HG03039 (cell line): Measurements from ENCODE around the gene ENTPD1.
"Not testable (repeated sequence)": the region's sequence is repeated elsewhere in the genome, so short reads cannot be mapped to it uniquely, and the experiment has no call there.

Experiments used
- ATAC-seq: cut with Tn5 transposase; IDR thresholded peaks from one replicate; pipeline ENCODE4 v1.9.1; 2021; ENCODE audit warnings: mild to moderate bottlenecking, moderate library complexity; ENCODE audit not compliant: unreplicated experiment

The ENTPD1 gene

DNA sequence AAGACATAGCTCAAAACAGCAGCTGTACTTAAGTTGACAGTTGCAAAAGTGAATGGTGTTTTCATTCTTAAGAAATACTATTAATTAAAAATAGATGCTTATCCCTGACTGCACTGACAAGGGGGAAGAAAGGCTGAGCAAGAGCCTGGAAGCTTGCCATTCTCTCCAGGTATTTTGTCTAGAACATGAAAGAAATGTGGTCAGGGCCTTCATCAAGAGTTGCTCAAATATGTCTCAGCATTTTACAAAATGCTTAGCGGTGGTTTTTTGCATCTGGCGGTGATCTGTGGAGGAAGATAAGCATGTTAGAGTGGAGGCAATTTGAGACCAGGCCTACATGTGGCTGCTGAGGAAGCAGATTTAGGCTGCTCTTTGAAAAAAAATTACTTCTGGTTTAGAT lies 105.4 kb downstream of the ENTPD1 start:
- ATAC-seq: no peak

DNA sequence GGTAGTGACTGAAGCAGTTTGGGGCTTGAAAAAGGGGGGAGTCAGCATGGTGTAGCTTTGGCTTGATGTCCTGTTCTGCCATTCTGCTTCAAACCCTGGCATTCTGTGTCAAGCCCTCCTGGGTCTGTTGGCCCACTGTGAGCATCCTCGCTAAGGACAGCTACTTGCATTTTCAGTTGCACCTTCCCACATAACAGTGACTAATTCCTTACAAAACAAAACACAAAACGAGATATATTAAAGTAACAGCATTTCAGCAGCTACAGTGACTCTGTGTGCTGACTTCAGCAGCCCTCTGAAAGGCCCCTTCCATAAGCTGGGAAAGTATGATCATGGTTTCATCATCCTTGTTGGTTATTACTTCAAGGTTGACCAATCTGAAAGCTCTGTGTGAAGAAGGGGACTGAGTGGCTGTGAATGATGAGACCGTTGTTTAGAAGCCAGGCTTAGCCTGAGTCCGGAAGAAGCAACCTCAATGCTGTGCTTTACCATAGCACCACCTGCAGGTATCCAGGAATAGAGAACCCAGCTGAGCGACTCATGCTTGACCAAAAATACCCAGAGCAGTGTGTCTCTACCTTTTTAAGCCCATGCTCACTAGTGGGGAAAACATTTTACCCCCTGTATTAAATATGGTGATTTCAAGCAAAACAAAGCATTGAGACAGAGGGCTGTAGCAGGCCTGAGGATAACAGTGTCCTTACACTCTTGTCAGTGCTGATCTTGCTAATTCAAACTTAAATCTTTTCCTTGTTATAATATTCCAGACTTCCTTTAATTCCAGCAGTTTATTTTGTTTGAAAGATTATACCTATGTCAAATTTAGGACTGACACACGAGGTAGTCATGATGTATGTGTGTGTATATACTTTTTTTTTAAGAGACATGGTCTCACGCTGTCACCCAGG lies 109.2 kb downstream of the ENTPD1 start:
- ATAC-seq: peak; percentile 83

DNA sequence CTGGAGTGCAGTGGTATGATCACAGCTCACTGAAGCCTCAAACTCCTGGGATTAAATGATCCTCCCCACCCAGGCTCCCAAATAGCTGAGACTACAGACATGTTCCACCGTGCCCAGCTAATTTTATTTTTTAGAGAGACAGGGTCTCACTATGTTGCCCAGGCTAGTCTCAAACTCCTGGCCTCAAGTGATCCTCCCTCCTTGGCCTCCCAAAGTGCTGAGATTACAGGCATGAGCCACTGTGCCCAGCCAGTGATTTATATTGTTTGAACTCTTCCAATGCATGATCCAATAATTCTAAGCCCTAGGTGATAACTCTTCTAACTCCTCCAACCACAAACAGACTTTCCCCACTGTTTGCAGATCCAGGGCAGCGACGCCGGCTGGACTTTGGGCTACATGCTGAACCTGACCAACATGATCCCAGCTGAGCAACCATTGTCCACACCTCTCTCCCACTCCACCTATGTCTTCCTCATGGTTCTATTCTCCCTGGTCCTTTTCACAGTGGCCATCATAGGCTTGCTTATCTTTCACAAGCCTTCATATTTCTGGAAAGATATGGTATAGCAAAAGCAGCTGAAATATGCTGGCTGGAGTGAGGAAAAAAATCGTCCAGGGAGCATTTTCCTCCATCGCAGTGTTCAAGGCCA lies 110.0 kb downstream of the ENTPD1 start:
- ATAC-seq: no peak

DNA sequence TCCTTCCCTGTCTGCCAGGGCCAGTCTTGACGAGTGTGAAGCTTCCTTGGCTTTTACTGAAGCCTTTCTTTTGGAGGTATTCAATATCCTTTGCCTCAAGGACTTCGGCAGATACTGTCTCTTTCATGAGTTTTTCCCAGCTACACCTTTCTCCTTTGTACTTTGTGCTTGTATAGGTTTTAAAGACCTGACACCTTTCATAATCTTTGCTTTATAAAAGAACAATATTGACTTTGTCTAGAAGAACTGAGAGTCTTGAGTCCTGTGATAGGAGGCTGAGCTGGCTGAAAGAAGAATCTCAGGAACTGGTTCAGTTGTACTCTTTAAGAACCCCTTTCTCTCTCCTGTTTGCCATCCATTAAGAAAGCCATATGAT lies 110.5 kb downstream of the ENTPD1 start:
- no peak for ATAC-seq

DNA sequence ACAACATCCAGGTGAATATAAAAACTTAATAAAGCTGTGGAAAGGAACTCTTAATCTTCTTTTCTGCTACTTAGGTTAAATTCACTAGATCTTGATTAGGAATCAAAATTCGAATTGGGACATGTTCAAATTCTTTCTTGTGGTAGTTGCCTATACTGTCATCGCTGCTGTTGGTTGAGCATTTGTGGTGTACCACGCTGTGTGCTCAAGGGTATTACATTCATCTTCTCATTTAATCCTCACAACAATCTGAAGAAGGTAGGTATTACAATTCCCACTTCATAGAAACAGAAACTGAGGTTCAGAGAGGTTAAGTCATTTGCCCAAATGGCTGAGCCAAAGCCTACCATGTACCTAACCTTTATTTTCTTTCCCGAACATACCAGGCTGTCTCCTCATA lies 111.9 kb downstream of the ENTPD1 start:
- no peak for ATAC-seq

DNA sequence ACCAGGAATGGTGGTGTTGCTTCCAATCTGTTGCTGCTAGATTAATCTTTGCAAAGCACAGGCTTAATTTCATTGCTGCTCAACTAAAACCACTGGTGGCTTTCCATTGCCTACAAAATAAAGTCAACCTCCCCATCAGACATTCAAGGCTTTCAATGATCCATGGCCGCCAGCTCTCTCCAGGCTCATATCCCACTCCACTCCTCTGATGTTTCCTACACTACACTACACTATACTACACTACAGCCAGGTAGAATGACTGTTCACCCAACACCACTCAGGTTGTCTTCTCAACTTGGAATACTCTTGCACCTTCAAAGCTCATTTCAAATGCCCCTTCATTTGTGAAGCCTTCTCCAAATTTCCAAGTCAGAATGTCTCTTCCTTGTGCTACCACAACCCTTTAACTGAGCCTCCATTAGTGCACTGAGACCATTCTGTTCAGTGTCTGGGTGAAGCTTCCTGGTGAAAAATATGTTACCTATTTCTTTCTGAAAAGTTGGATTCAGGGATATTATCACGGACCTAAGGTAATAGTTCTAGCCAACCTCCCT lies 116.3 kb downstream of the ENTPD1 start:
- ATAC-seq: no peak

DNA sequence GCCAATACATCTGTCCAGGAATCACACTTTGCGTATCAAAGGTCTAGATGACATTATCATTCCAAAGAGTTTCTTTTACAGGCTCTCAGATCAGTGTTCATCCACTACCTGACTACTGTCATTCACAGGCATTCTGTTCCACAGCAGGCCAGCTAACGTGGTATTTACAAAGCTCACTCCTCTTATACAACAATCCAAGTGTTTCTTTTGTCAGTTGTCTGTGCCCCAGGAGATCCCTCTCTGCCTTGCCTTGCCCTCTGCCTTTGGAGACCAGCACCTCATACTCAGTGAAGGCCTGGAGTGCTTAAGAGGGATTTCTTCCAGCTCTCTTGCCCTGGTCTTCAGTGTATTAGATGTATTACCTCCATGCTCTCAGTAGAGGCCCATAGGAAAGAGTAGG lies 117.2 kb downstream of the ENTPD1 start:
- no peak for ATAC-seq

DNA sequence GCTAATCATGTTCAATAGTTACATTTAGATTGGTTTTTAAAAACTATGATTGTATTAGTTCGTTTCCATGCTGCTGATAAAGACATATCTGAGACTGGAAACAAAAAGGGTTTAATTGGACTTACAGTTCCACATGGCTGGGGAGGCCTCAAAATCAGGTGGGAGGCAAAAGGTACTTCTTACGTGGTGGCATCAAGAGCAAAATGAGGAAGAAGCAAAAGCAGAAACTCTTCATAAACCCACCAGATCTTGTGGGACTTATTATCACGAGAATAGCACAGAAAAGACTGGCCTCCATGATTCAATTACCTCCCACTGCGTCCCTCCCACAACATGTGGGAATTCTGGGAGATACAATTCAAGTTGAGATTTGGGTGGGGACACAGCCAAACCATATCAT lies 117.7 kb downstream of the ENTPD1 start:
- no peak for ATAC-seq

DNA sequence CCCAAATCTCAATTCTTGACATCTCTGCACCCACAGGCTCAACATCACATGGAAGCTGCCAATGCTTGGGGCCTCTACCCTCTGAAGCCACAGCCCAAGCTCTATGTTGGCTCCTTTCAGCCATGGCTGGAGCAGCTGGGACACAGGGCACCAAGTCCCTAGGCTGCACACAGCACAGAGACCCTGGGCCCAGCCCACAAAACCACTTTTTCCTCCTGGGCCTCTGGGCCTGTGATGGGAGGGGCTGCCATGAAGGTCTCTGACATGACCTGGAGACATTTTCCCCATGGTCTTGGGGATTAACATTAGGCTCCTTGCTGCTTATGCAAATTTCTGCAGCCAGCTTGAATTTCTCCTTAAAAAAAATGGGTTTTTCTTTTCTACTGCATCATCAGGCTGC lies 118.8 kb downstream of the ENTPD1 start:
- ATAC-seq: not testable (repeated sequence)

DNA sequence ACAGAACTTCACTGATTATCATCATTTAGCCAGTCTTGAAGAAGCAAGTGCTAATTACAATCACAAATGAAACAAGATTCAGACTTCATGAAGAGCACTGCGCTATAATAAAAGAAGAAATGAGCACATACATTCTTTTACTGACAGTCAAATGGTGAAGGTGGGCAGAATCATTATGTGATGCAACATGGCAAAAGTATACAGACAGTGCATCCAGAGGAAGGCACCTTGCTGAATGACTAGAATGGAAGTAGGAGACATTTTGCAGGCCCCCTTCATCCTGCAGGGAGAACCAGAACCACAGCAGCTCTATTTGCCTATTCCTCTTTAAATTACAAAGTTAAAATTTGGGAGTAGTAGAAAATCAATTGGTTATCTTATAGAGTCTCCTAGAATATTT lies 120.8 kb downstream of the ENTPD1 start:
- ATAC-seq: no peak

DNA sequence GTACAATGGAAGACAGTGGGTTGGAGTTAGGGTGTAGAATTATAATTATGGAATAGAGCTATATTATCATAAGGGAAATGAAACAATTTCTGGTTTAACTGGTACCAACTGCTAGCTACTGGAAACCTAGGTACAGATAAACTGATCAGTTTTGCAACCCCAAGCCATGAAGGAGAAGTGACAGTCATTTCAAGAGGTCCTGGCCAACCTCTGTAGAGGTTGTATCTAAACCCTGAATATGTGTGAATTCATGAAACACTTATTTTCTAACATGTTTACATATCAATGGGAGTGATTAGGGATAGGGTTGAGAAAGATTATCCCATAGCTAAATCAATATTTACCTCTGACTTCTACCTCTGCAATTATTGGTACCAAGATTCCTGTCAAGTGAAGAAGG lies 121.9 kb downstream of the ENTPD1 start:
- ATAC-seq: no peak

DNA sequence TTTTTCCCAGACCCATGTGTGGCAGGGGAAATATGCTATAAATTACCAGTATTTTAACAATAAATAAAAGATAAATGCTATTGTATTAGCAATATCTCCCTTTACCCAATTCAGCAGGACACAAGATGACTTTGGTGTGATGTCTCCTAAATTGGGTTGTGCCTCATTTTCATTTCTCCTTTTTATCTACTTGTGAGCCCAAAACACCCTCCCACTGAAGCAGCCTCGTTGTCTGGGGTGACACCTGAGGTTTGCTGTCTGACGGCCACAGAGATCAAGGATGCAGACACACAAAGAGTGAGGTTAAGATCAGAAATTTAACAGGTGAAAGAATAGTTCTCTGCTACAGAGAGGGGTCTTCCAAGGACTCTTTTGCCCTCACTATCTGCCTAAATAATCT lies 124.7 kb downstream of the ENTPD1 start:
- ATAC-seq: no peak

DNA sequence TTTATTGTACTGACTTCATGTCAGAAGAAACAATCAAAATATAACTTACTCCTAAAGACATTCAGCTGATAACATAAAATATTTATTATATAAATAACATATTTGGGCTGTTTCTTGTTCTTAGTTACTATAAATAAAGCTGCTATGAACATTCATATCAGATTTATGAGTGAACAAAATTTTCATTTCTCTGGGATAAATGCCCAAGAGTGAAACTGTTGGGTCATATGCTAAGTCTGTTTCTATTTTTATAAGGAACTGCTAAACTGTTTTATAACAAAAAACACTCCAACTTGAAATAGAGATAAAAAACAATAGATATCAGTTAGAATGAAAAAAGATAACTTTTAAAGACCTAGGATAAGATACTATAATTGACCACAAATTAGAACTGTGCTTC lies 125.4 kb downstream of the ENTPD1 start:
- no peak for ATAC-seq

DNA sequence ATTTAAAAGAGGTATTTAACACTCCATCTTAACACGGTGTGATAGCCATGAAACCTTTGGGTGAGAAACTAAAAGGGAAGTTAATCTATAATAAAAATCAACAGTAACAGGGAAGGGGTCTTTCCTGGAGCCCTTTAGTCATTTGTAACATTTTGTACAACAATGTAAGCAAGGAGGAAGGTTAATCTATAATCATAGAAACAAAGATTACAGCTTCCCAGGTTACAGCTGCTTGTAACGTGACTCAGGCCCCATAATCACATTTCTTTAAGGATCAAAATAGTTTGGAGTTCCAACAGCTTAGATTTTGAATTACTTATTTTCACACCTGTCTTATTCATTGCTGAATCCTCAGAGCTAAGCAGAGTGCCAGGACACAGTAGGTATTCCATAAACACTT lies 133.9 kb downstream of the ENTPD1 start:
- ATAC-seq: no peak

DNA sequence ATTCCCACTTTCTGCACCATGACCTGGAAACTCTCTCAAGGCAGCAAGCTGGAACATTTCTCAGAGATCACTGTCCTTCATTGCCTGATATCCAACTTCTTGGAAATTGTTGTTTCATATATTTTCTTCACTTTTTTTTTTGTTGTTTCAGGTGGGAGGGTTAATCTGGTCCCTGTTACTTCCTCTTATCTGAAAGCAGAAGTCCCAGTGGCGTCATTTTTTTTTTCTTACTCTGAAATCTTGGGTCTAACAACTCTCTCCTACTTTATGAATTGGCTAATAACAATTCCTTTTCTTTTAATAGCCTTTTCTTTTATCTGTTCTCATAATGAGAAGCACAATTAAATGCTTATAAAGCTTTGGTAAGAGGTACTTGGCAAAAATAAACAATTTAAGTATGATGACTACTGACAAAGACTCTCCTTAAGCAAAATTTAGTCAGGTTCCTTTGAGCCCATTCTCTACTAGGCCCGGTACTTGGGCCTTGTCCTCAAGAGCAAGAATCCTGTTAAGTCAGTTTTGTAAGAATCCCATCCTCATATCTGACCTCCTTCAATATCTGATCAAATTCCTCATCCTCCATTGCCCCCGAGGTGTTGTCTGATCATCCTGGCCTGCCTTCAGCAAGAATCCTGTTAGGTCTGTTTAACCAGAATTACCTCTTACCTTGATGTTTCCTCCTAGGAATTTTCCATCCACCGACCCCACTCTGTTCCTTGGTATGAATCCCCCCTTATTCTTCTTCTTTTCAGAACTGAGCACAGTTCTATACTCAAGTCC lies 140.3 kb downstream of the ENTPD1 start:
- no peak for ATAC-seq

DNA sequence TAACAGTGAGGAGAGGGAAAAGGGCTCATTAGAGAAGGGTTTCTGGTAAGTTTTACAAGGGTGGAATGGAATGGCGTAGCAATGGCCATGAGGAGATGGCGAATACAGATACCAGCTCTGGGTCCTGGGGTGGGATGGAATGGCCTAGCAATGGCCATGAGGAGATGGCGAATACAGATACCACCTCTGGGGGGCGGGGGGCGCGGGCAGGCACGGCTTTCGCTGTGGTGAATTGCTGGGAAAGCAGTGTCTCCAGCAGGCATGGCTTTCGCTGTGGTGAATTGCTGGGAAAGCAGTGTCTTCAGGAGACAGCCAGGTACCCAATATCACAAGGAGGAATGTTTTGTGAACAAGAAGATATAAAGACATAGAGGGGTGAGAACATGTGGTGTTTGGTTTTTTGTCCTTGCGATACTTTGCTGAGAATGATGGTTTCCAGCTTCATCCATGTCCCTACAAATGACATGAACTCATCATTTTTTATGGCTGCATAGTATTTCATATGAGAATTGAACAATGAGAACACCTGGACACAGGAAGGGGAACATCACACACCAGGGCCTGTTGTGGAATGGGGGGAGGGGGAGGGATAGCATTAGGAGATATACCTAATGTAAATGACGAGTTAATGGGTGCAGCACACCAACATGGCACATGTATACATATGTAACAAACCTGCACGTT lies 150.1 kb downstream of the ENTPD1 start:
- not testable (repeated sequence) for ATAC-seq

DNA sequence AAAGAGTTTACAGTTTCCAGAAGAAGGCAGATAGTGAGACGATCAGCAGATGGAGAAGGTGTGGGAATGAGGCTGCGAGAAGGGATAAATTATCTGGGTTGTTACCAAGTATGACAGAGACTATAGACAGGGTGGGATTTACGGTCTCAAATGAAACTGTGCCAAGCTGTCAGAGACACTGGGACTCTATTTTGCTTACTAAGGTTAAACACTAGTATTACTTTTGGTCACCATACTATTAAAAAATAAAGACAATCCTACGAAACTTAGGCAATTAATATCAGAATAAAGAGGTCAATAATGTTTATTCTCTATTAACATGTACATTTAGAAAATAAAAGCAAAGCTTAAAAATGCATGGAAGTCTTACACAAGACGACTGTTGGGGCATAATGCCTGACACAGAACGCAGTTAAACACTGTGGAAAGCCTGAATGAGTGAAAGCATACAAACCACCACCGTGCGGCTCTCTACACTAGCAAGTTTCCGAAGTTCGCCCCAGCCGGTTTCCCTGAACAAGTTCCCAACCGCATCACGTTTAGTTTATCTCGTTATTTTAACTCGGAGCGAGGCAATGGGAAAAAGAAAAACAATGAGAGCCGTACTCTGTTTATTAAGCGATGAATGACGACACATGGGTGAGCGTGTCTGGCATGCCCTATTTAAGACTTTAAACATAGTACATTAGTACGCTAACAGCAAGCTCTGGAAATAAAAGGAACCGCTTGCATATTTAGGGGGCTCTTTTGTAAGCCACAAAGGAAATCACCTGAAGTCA lies 150.9 kb downstream of the ENTPD1 start:
- ATAC-seq: peak; percentile 24

DNA sequence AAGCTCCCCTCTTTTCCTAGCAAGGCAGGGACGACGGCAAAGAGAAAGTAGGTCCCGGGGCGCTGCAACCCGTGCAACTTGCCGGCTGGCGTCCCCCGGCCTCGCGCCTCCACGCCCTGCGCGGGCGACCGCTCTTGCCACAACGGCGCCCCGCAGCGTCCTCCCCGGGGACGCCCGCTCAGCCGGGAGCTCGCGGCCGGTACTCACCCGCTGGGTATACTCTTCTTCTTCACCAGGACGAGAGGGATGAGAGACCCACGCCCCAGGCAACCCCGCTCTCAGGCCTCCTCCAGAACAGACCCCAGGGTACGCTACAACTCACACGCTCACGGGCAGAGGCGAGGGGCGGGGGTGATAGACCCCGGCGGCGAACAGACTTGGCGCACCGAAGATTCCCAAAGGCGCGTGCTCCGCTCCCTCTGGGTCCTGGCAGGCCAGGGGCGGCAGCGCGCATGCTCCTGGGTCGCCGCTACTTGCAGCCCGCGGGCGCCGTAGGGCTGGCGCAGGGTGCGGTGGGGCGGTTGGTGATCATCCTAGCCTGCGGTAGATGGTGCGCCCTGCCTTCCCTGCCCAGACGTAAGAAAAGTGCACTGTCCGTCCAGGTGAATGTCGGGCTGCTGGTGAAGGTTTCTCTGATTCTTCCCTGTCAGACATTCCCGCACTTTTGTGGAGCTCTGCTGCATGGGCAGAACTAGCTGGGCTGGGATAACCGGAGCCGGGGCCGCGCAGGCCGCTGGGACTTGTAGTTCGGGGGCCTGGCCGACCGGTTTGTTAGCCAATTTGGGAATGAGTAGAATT lies 151.7 kb downstream of the ENTPD1 start, which contains the start of gene CC2D2B:
CC2D2B (plus strand) TSS at position 520 of the 798 bp plus-strand sequence. CDS start 3,349 bp downstream, outside the sequence.
- ATAC-seq: peak; percentile 86

DNA sequence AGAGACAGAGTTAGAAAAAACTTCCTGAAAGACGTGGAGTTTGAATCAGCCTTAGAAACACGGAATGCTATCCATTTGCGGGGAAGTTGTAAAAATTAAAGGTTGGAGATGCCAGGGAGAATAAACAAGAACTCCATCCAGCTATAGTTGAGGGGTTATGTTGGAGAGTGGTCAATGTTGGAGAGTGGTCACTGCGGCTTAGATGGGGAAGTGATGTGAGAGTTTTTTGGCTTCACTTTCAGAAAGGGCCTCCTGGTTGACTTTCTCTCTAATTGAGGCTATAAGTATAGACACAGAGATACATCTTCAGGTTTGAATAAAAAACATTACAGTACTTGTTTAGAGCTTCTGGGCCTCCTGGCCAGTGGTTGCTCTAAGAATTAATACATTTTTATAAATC lies 152.5 kb downstream of the ENTPD1 start:
- no peak for ATAC-seq
